GM12878 (cell line): ENCODE results near the gene AHNAK.

Experiments used
- TF ChIP-seq, protein P1 (sequence below), 3 experiments: IDR thresholded peaks in 2 of 3; conservative IDR thresholded peaks in 1 of 3; 2 replicates each; pipeline ENCODE4 v1.5.1; 2011; ENCODE audit warnings: low read depth in 3 of 3, low read length in 3 of 3, mild to moderate bottlenecking in 3 of 3, control low read depth in 2 of 3, moderate library complexity in 2 of 3, inconsistent platforms in 1 of 3, mixed read lengths in 1 of 3; ENCODE audit not compliant: control insufficient read depth in 2 of 3, insufficient read depth in 1 of 3; ENCODE audit errors: extremely low read depth in 1 of 3
- TF ChIP-seq, protein P2 (sequence below): IDR thresholded peaks from 2 replicates; pipeline ENCODE4 v1.6.1; 2012; ENCODE audit warnings: mild to moderate bottlenecking, low read depth, low read length

DNA sequence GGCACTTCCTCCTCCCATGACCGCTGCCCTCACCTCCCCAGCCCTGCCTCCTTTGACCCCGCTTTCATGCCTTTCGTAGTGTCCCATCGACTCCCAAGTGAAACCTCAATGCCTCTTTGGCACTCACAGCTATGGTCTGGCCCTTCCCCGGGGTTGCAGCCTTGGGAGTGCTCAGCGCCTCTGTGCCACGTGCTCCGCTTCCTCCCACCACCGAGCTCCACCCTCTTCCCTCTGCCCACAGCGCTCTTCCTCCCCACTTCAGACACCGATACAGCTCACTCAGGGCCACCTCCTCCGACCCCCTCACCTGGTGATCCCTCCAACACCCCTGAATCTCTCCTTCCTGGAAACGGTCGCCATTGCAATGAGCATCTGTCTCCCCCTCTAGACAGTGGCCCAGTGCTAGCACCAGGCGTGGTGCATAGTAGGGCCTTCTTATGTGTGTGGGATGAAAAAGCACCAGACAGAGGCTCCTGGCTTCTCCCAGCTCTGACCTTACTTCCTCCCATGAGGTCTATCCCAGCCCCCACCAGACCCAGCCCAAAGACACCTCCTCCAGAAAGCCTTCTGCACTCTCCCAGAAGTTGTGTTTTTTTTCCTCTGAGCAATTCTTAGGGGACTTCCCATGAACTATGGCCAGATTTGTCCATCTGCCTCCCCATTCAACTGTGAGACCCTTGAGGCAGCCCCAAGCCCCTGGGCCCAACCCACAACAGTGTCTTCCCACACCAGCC is 144.2 kb downstream of the AHNAK start:
- TF ChIP-seq, protein P1, sequence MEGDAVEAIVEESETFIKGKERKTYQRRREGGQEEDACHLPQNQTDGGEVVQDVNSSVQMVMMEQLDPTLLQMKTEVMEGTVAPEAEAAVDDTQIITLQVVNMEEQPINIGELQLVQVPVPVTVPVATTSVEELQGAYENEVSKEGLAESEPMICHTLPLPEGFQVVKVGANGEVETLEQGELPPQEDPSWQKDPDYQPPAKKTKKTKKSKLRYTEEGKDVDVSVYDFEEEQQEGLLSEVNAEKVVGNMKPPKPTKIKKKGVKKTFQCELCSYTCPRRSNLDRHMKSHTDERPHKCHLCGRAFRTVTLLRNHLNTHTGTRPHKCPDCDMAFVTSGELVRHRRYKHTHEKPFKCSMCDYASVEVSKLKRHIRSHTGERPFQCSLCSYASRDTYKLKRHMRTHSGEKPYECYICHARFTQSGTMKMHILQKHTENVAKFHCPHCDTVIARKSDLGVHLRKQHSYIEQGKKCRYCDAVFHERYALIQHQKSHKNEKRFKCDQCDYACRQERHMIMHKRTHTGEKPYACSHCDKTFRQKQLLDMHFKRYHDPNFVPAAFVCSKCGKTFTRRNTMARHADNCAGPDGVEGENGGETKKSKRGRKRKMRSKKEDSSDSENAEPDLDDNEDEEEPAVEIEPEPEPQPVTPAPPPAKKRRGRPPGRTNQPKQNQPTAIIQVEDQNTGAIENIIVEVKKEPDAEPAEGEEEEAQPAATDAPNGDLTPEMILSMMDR (IDR thresholded peaks at IDR 0.05 in 2 of 3, conservative IDR thresholded peaks at IDR 0.05 in 1 of 3; ENCODE audit: control insufficient read depth in 2 of 3, extremely low read depth in 1 of 3, insufficient read depth in 1 of 3, low read depth in 3 of 3, low read length in 3 of 3) = no peak
- TF ChIP-seq, protein P2, sequence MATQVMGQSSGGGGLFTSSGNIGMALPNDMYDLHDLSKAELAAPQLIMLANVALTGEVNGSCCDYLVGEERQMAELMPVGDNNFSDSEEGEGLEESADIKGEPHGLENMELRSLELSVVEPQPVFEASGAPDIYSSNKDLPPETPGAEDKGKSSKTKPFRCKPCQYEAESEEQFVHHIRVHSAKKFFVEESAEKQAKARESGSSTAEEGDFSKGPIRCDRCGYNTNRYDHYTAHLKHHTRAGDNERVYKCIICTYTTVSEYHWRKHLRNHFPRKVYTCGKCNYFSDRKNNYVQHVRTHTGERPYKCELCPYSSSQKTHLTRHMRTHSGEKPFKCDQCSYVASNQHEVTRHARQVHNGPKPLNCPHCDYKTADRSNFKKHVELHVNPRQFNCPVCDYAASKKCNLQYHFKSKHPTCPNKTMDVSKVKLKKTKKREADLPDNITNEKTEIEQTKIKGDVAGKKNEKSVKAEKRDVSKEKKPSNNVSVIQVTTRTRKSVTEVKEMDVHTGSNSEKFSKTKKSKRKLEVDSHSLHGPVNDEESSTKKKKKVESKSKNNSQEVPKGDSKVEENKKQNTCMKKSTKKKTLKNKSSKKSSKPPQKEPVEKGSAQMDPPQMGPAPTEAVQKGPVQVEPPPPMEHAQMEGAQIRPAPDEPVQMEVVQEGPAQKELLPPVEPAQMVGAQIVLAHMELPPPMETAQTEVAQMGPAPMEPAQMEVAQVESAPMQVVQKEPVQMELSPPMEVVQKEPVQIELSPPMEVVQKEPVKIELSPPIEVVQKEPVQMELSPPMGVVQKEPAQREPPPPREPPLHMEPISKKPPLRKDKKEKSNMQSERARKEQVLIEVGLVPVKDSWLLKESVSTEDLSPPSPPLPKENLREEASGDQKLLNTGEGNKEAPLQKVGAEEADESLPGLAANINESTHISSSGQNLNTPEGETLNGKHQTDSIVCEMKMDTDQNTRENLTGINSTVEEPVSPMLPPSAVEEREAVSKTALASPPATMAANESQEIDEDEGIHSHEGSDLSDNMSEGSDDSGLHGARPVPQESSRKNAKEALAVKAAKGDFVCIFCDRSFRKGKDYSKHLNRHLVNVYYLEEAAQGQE = no peak
